ENCODE data around the gene PRR30. TPM values are rescaled to one million over a fixed set of nuclear protein-coding genes. Genes with fewer than 3 reads are reported as not detected.
"Not testable (repeated sequence)": the region's sequence is repeated elsewhere in the genome, so short reads cannot be mapped to it uniquely, and the experiment has no call there.

The PRR30 gene
- polyA plus RNA-seq, 1 experiment: not detected

- CTCF ChIA-PET: no interaction called here
- no peak for DNase-seq (ENCODE audit: low read depth, low spot score)
- Histone ChIP-seq H3K9me3 (ENCODE audit: control insufficient read depth, insufficient read depth, low read length) (no peaks in the 10 kb centered on the region; the same call in 1 of the 2 replicates), H3K27me3 (ENCODE audit: control insufficient read depth, insufficient read depth, low read length) (peaks cover 42% of the 10 kb centered on the region), H3K4me3 (ENCODE audit: low read depth, low read length) (no peak overlapping the region), H3K27ac (ENCODE audit: low read depth, low read length) (no peak overlapping the region)
- POLR2A ChIA-PET: no interaction called here
- TF ChIP-seq CTCF (IDR thresholded peaks at IDR 0.05; ENCODE audit: low read depth, low read length): no peak
These were observed 17.3 kb downstream of the PRR30 start for GRCh38 chr2:27121906-27122305.

GRCh38 chr2:27119330-27119670 lies 19.9 kb downstream of the PRR30 start:
- POLR2A ChIA-PET; DNase-seq (ENCODE audit: low read depth, low spot score); H3K9me3 ChIP-seq (ENCODE audit: control insufficient read depth, insufficient read depth, low read length); H3K27ac ChIP-seq (ENCODE audit: low read depth, low read length): not testable (repeated sequence)
- CTCF ChIA-PET: interaction anchor here (0.6 kb wide), 1 partner anchor 13 kb away, joined by 4 read pairs; no protein-coding TSS in a partner anchor
- peak overlapping the region; percentile 50 for H3K4me3 ChIP-seq (ENCODE audit: low read depth, low read length)
- peaks cover 53% of the 10 kb centered on the region for H3K27me3 ChIP-seq (ENCODE audit: control insufficient read depth, insufficient read depth, low read length)

- POLR2A ChIA-PET: no interaction called here
- H3K27me3 ChIP-seq (ENCODE audit: control insufficient read depth, insufficient read depth, low read length): peaks cover 51% of the 10 kb centered on the region
- peak within 1 kb of the TSS; percentile 50 for H3K4me3 ChIP-seq (ENCODE audit: low read depth, low read length)
- TF ChIP-seq CTCF (IDR thresholded peaks at IDR 0.05; ENCODE audit: low read depth, low read length): no peak
- CTCF ChIA-PET: interaction anchor here (0.6 kb wide), 1 partner anchor 14 kb away, joined by 4 read pairs; no protein-coding TSS in a partner anchor
- no peak within 1 kb of the TSS for H3K27ac ChIP-seq (ENCODE audit: low read depth, low read length)
- no peaks in the 10 kb centered on the region; the same call in 1 of the 2 replicates for H3K9me3 ChIP-seq (ENCODE audit: control insufficient read depth, insufficient read depth, low read length)
- DNase-seq (ENCODE audit: low read depth, low spot score): no peak
These were observed 20.5 kb downstream of the PRR30 start, which contains the start of gene CGREF1 for GRCh38 chr2:27118525-27119329. Gene CGREF1, minus strand, starts transcription at chr2:27119128. Its CDS starts 14,762 bp downstream, at chr2:27104366.

GRCh38 chr2:27117995-27118524 lies 21.1 kb downstream of the PRR30 start:
- ChIA-PET CTCF (interaction anchor here (0.6 kb wide), 1 partner anchor 20 kb away, joined by 3 read pairs; no protein-coding TSS in a partner anchor), POLR2A (no interaction called here)
- Histone ChIP-seq H3K9me3 (ENCODE audit: control insufficient read depth, insufficient read depth, low read length) (no peaks in the 10 kb centered on the region), H3K27ac (ENCODE audit: low read depth, low read length) (no peak overlapping the region), H3K27me3 (ENCODE audit: control insufficient read depth, insufficient read depth, low read length) (peaks cover 50% of the 10 kb centered on the region), H3K4me3 (ENCODE audit: low read depth, low read length) (peak overlapping the region; percentile 49)
- DNase-seq (ENCODE audit: low read depth, low spot score): no peak
- TF ChIP-seq CTCF (IDR thresholded peaks at IDR 0.05; ENCODE audit: low read depth, low read length): no peak

GRCh38 chr2:27115519-27115918 lies 23.7 kb downstream of the PRR30 start:
- Histone ChIP-seq H3K27ac (ENCODE audit: low read depth, low read length) (no peak overlapping the region), H3K9me3 (ENCODE audit: control insufficient read depth, insufficient read depth, low read length) (no peaks in the 10 kb centered on the region), H3K27me3 (ENCODE audit: control insufficient read depth, insufficient read depth, low read length) (peaks cover 41% of the 10 kb centered on the region), H3K4me3 (ENCODE audit: low read depth, low read length) (no peak overlapping the region)
- TF ChIP-seq CTCF (IDR thresholded peaks at IDR 0.05; ENCODE audit: low read depth, low read length): no peak
- ChIA-PET CTCF (no interaction called here), POLR2A (no interaction called here)
- no peak for DNase-seq (ENCODE audit: low read depth, low spot score)

- POLR2A ChIA-PET; H3K27ac ChIP-seq (ENCODE audit: low read depth, low read length); H3K4me3 ChIP-seq (ENCODE audit: low read depth, low read length); CTCF ChIA-PET; DNase-seq (ENCODE audit: low read depth, low spot score); H3K9me3 ChIP-seq (ENCODE audit: control insufficient read depth, insufficient read depth, low read length): not testable (repeated sequence)
- peaks cover 23% of the 10 kb centered on the region for H3K27me3 ChIP-seq (ENCODE audit: control insufficient read depth, insufficient read depth, low read length)
These were observed 27.7 kb downstream of the PRR30 start for GRCh38 chr2:27111392-27112078.

- POLR2A ChIA-PET; CTCF ChIA-PET; H3K27ac ChIP-seq (ENCODE audit: low read depth, low read length); DNase-seq (ENCODE audit: low read depth, low spot score); H3K9me3 ChIP-seq (ENCODE audit: control insufficient read depth, insufficient read depth, low read length); H3K4me3 ChIP-seq (ENCODE audit: low read depth, low read length): not testable (repeated sequence)
- H3K27me3 ChIP-seq (ENCODE audit: control insufficient read depth, insufficient read depth, low read length): peaks cover 26% of the 10 kb centered on the region
These were observed 28.4 kb downstream of the PRR30 start for GRCh38 chr2:27110603-27111352.
